Fibroblast of the conjunctiva (primary cell): Measurements from ENCODE around the gene ETV3.
"Not testable (repeated sequence)": the region's sequence is repeated elsewhere in the genome, so short reads cannot be mapped to it uniquely, and the experiment has no call there.

Experiments
- DNase-seq: peaks from one replicate; pipeline ENCODE4 v3.0.0-alpha.2; 2010; ENCODE audit warnings: low read depth

The ETV3 gene

GRCh38 chr1:157138220-157139051 is at the start of gene ETV3:
TSS of gene ETV3 (minus strand) at chr1:157138395. CDS start at chr1:157136352, 2,043 bp downstream.
- peak; percentile 74 for DNase-seq

- no peak for DNase-seq
These were observed 48.2 kb upstream of the ETV3 start for GRCh38 chr1:157186281-157186992.

- no peak for DNase-seq
These were observed 45.7 kb upstream of the ETV3 start for GRCh38 chr1:157183870-157184269.

GRCh38 chr1:157182371-157182770 is 44.2 kb upstream of the ETV3 start:
- DNase-seq, result not testable (repeated sequence)

- DNase-seq, result no peak
These were observed 43.6 kb upstream of the ETV3 start for GRCh38 chr1:157181790-157182189.

GRCh38 chr1:157181258-157181657 is 43.1 kb upstream of the ETV3 start:
- no peak for DNase-seq

GRCh38 chr1:157178490-157178889 is 40.3 kb upstream of the ETV3 start:
- no peak for DNase-seq

- DNase-seq, result no peak
These were observed 39.7 kb upstream of the ETV3 start for GRCh38 chr1:157177733-157178394.

- no peak for DNase-seq
These were observed 38.5 kb upstream of the ETV3 start for GRCh38 chr1:157176591-157177121.

- no peak for DNase-seq
These were observed 37.8 kb upstream of the ETV3 start for GRCh38 chr1:157176016-157176415.

GRCh38 chr1:157173900-157174410 is 35.8 kb upstream of the ETV3 start:
- no peak for DNase-seq

GRCh38 chr1:157173241-157173640 is 35.0 kb upstream of the ETV3 start:
- not testable (repeated sequence) for DNase-seq

- DNase-seq, result not testable (repeated sequence)
These were observed 34.4 kb upstream of the ETV3 start for GRCh38 chr1:157172591-157172990.

- not testable (repeated sequence) for DNase-seq
These were observed 33.8 kb upstream of the ETV3 start for GRCh38 chr1:157171903-157172503.

GRCh38 chr1:157170677-157171515 is 32.7 kb upstream of the ETV3 start:
- DNase-seq, result no peak

- no peak for DNase-seq
These were observed 29.8 kb upstream of the ETV3 start for GRCh38 chr1:157168015-157168414.

GRCh38 chr1:157167437-157167836 is 29.2 kb upstream of the ETV3 start:
- DNase-seq, result no peak

GRCh38 chr1:157166590-157166989 is 28.4 kb upstream of the ETV3 start:
- no peak for DNase-seq

GRCh38 chr1:157163273-157164127 is 25.3 kb upstream of the ETV3 start:
- peak; percentile 24 for DNase-seq

- DNase-seq, result no peak
These were observed 24.1 kb upstream of the ETV3 start for GRCh38 chr1:157162345-157162744.
